Right lobe of liver (tissue), 4 donors: Measurements from ENCODE around the gene XRN1.

Source experiments
- CTCF ChIP-seq, 4 donors: fragments of 200-600 bp in 3 of 4; fragments of 450-650 bp in 1 of 4; IDR thresholded peaks; one replicate each; pipeline versions ENCODE4 v1.5.1 to v1.8.0; 2016 to 2022; ENCODE audit warnings: antibody characterized with exemption in 4 of 4, mild to moderate bottlenecking in 2 of 4
- POLR2A ChIP-seq: fragments of 450-650 bp; IDR thresholded peaks from one replicate; pipeline ENCODE4 v1.6.1; 2017; ENCODE audit warnings: antibody characterized with exemption, mild to moderate bottlenecking
- donor health status: DM: no; HTN: no; CAD: no.
- donor health status: DM: no; HTN: no; CAD: no.
- donor health status: DM: no; HTN: yes; CAD: no.

- TF ChIP-seq CTCF (IDR thresholded peaks at IDR 0.05): no peak
- no peak for TF ChIP-seq POLR2A
Observed at GRCh38 chr3:142418926-142419592, 28.8 kb downstream of the XRN1 start.
